Fibroblast of pulmonary artery (primary cell): ENCODE data around the gene PAPSS1.
"Not testable (repeated sequence)": the region's sequence is repeated elsewhere in the genome, so short reads cannot be mapped to it uniquely, and the experiment has no call there.

Experiments
- DNase-seq: peaks from one replicate; pipeline ENCODE4 v3.0.0-alpha.2; 2010; ENCODE audit warnings: low read depth
- H3K4me3 ChIP-seq: replicated peaks from 2 replicates; pipeline ENCODE4 v1.5.1; 2011; ENCODE audit warnings: low read depth, mild to moderate bottlenecking, control low read depth, low read length, moderate library complexity
- CTCF ChIP-seq: IDR thresholded peaks from 2 replicates; pipeline ENCODE4 v1.5.1; 2011; ENCODE audit warnings: mild to moderate bottlenecking, control low read depth, low read length, inconsistent platforms; ENCODE audit errors: missing control alignments

The PAPSS1 gene

GRCh38 chr4:107699466-107700206 is 20.4 kb downstream of the PAPSS1 start:
- no peak for TF ChIP-seq CTCF
- peak; percentile 33 for DNase-seq
- H3K4me3 ChIP-seq = no peak overlapping the region

- not testable (repeated sequence) for H3K4me3 ChIP-seq, DNase-seq
Measured at GRCh38 chr4:107696187-107696586, 23.8 kb downstream of the PAPSS1 start.

- TF ChIP-seq CTCF = no peak
- DNase-seq = peak; percentile 61
- H3K4me3 ChIP-seq = no peak overlapping the region
Measured at GRCh38 chr4:107693132-107693531, 26.9 kb downstream of the PAPSS1 start.

- no peak overlapping the region for H3K4me3 ChIP-seq
- TF ChIP-seq CTCF = no peak
- DNase-seq = no peak
Measured at GRCh38 chr4:107692202-107692601, 27.8 kb downstream of the PAPSS1 start.

GRCh38 chr4:107691378-107691777 is 28.7 kb downstream of the PAPSS1 start:
- no peak for DNase-seq
- TF ChIP-seq CTCF = no peak
- no peak overlapping the region for H3K4me3 ChIP-seq

GRCh38 chr4:107689912-107690587 is 30.0 kb downstream of the PAPSS1 start:
- H3K4me3 ChIP-seq = no peak overlapping the region
- TF ChIP-seq CTCF = no peak
- DNase-seq = peak; percentile 74

- H3K4me3 ChIP-seq = no peak overlapping the region
- DNase-seq = no peak
- TF ChIP-seq CTCF = no peak
Measured at GRCh38 chr4:107688421-107688820, 31.6 kb downstream of the PAPSS1 start.
